GM23338 (cell line): ENCODE results near the gene TUBB3. TPM values are rescaled to one million over a fixed set of nuclear protein-coding genes. Genes with fewer than 3 reads are reported as not detected.
A peak's percentile ranks its signal among the peaks of the same experiment; 100 is the strongest.

Experiments used
- ATAC-seq: fragments of 200-7000 bp; cut with Tn5 transposase; 3 replicates; pipeline ENCODE4 v1.9.1; 2020
- DNase-seq: peaks from one replicate; pipeline ENCODE4 v3.0.0-alpha.2; 2015; ENCODE audit warnings: low spot score
- H2AFZ ChIP-seq: fragments of 200-600 bp; sonication (generic); 2 replicates; pipeline ENCODE4 v1.8.0; 2016; ENCODE audit warnings: antibody characterized with exemption, mild to moderate bottlenecking, moderate library complexity
- H3F3A ChIP-seq: fragments of 200-600 bp; sonication (generic); replicated peaks from 2 replicates; pipeline ENCODE4 v1.8.0; 2017; ENCODE audit warnings: antibody characterized with exemption, mixed run types, low read depth
- H3K27ac ChIP-seq: fragments of 200-600 bp; sonication (generic); 2 replicates; pipeline ENCODE4 v1.6.1; 2016; ENCODE audit warnings: low read depth
- H3K27me3 ChIP-seq: fragments of 200-600 bp; sonication (generic); 2 replicates; pipeline ENCODE4 v1.8.0; 2016; ENCODE audit warnings: mild to moderate bottlenecking, mixed run types, moderate library complexity; ENCODE audit not compliant: insufficient read depth
- H3K36me3 ChIP-seq: fragments of 200-600 bp; sonication (generic); 2 replicates; pipeline ENCODE4 v1.8.0; 2016; ENCODE audit warnings: mild to moderate bottlenecking; ENCODE audit not compliant: insufficient read depth
- H3K4me1 ChIP-seq: fragments of 200-600 bp; sonication (generic); 2 replicates; pipeline ENCODE4 v1.8.0; 2016; ENCODE audit warnings: mild to moderate bottlenecking, moderate library complexity; ENCODE audit not compliant: insufficient read depth
- H3K4me2 ChIP-seq: fragments of 200-600 bp; sonication (generic); 2 replicates; pipeline ENCODE4 v1.7.1; 2017; ENCODE audit warnings: mixed run types
- H3K4me3 ChIP-seq: fragments of 200-600 bp; sonication (generic); 2 replicates; pipeline ENCODE4 v1.6.1; 2016; ENCODE audit warnings: mixed run types
- H3K79me2 ChIP-seq: fragments of 200-600 bp; sonication (generic); replicated peaks from 2 replicates; pipeline ENCODE4 v1.8.0; 2017; ENCODE audit warnings: mild to moderate bottlenecking; ENCODE audit not compliant: insufficient read depth
- H3K9me2 ChIP-seq: fragments of 200-600 bp; sonication (generic); 2 replicates; pipeline ENCODE4 v1.8.0; 2017; ENCODE audit not compliant: insufficient read depth
- H4K20me1 ChIP-seq: fragments of 200-600 bp; sonication (generic); replicated peaks from 2 replicates; pipeline ENCODE4 v1.8.0; 2017; ENCODE audit warnings: mild to moderate bottlenecking; ENCODE audit not compliant: insufficient read depth
- H3K27ac Mint-ChIP-seq: 2 replicates; pipeline ENCODE4 v1.8.0; 2020; ENCODE audit warnings: inconsistent platforms, mild to moderate bottlenecking, moderate library complexity, mixed read lengths
- H3K27me3 Mint-ChIP-seq: 3 replicates; pipeline ENCODE4 v1.8.0; 2022; ENCODE audit warnings: low read depth, mild to moderate bottlenecking, moderate library complexity, mixed read lengths, inconsistent platforms; ENCODE audit not compliant: insufficient read depth, poor library complexity
- H3K36me3 Mint-ChIP-seq: 3 replicates; pipeline ENCODE4 v1.8.0; 2021; ENCODE audit warnings: low read depth, mild to moderate bottlenecking, inconsistent platforms, moderate library complexity, mixed read lengths
- H3K4me1 Mint-ChIP-seq: 3 replicates; pipeline ENCODE4 v1.8.0; 2020; ENCODE audit warnings: mild to moderate bottlenecking, inconsistent platforms, mixed read lengths
- H3K4me3 Mint-ChIP-seq: 3 replicates; pipeline ENCODE4 v1.8.0; 2021; ENCODE audit warnings: moderate library complexity, mild to moderate bottlenecking, inconsistent platforms, mixed read lengths
- H3K9me3 Mint-ChIP-seq: 3 replicates; pipeline ENCODE4 v1.8.0; 2020; ENCODE audit warnings: moderate library complexity, mild to moderate bottlenecking, inconsistent platforms, mixed read lengths
- CREB1 ChIP-seq: fragments of 250-450 bp; sonication (Bioruptor Pico); IDR thresholded peaks from 2 replicates; pipeline ENCODE4 v1.5.0; 2020; ENCODE audit warnings: low read depth, mild to moderate bottlenecking, moderate library complexity
- ETS1 ChIP-seq: IDR thresholded peaks from 2 replicates; pipeline ENCODE4 v1.6.1; 2016; ENCODE audit warnings: antibody characterized with exemption
- EZH2 ChIP-seq: fragments of 200-600 bp; sonication (generic); IDR thresholded peaks from one replicate; pipeline ENCODE4 v1.8.0; 2017; ENCODE audit warnings: antibody characterized with exemption, mild to moderate bottlenecking, low read depth; ENCODE audit not compliant: unreplicated experiment
- EZH2phosphoT487 ChIP-seq: fragments of 200-600 bp; sonication (generic); IDR thresholded peaks from one replicate; pipeline ENCODE4 v1.8.1; 2018; ENCODE audit warnings: antibody characterized with exemption; ENCODE audit not compliant: unreplicated experiment
- NANOG ChIP-seq: IDR thresholded peaks from 2 replicates; pipeline ENCODE4 v1.6.1; 2016; ENCODE audit warnings: antibody characterized with exemption, borderline replicate concordance
- POLR2AphosphoS5 ChIP-seq: IDR thresholded peaks from 2 replicates; pipeline ENCODE4 v1.6.1; 2016; ENCODE audit warnings: antibody characterized with exemption, low read depth
- REST ChIP-seq: IDR thresholded peaks from one replicate; pipeline ENCODE4 v1.6.1; 2018; ENCODE audit warnings: antibody characterized with exemption; ENCODE audit not compliant: unreplicated experiment
- STAT1 ChIP-seq: IDR thresholded peaks from one replicate; pipeline ENCODE4 v1.6.1; 2016; ENCODE audit warnings: antibody characterized with exemption; ENCODE audit not compliant: unreplicated experiment
- ZNF114 ChIP-seq: fragments of 250-450 bp; sonication (Bioruptor Pico); IDR thresholded peaks from 2 replicates; pipeline ENCODE4 v1.5.0; 2020; ENCODE audit warnings: mild to moderate bottlenecking, moderate library complexity
- ZNF331 ChIP-seq: fragments of 250-450 bp; sonication (Bioruptor Pico); IDR thresholded peaks from 2 replicates; pipeline ENCODE4 v1.5.0; 2020; ENCODE audit warnings: low read depth, mild to moderate bottlenecking, moderate library complexity
- polyA plus RNA-seq: library from polyadenylated mRNA; unstranded; fragments of >200 nt; fragmentation: Nextera tagmentation; extraction: Ambion mirVana; gene quantifications from 2 replicates; pipeline ENCODE4 v1.2.1, GENCODE V29; 2016
- total RNA-seq: library from RNA; depleted of rRNA; stranded (reverse); fragments of >200 nt; shearing (Covaris generic); gene quantifications from 2 replicates; pipeline ENCODE4 v1.2.3, GENCODE V29; 2014
- TF ChIP-seq, protein P1 (sequence below), 2 experiments: fragments of 200-600 bp in 1 of 2; sonication (generic) in 1 of 2; conservative IDR thresholded peaks; 2 replicates each; pipeline versions ENCODE4 v1.5.1 to v1.6.1; 2016 to 2017; ENCODE audit warnings: antibody characterized with exemption in 2 of 2, low read depth in 2 of 2, mild to moderate bottlenecking in 2 of 2, moderate library complexity in 1 of 2

TUBB3 gene
- total and polyA plus RNA-seq, 2 experiments from 2014 or later = 149 to 443 TPM

GRCh38 chr16:89946515-89946914 is 23.4 kb downstream of the TUBB3 start (continued):
- TF ChIP-seq EZH2 (no peak), NANOG (no peak), ZNF114 (no peak), STAT1 (no peak), POLR2AphosphoS5 (no peak)
- TF ChIP-seq, protein P1, sequence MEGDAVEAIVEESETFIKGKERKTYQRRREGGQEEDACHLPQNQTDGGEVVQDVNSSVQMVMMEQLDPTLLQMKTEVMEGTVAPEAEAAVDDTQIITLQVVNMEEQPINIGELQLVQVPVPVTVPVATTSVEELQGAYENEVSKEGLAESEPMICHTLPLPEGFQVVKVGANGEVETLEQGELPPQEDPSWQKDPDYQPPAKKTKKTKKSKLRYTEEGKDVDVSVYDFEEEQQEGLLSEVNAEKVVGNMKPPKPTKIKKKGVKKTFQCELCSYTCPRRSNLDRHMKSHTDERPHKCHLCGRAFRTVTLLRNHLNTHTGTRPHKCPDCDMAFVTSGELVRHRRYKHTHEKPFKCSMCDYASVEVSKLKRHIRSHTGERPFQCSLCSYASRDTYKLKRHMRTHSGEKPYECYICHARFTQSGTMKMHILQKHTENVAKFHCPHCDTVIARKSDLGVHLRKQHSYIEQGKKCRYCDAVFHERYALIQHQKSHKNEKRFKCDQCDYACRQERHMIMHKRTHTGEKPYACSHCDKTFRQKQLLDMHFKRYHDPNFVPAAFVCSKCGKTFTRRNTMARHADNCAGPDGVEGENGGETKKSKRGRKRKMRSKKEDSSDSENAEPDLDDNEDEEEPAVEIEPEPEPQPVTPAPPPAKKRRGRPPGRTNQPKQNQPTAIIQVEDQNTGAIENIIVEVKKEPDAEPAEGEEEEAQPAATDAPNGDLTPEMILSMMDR (conservative IDR thresholded peaks at IDR 0.05; ENCODE audit: low read depth in 2 of 2) = no peak

DNA sequence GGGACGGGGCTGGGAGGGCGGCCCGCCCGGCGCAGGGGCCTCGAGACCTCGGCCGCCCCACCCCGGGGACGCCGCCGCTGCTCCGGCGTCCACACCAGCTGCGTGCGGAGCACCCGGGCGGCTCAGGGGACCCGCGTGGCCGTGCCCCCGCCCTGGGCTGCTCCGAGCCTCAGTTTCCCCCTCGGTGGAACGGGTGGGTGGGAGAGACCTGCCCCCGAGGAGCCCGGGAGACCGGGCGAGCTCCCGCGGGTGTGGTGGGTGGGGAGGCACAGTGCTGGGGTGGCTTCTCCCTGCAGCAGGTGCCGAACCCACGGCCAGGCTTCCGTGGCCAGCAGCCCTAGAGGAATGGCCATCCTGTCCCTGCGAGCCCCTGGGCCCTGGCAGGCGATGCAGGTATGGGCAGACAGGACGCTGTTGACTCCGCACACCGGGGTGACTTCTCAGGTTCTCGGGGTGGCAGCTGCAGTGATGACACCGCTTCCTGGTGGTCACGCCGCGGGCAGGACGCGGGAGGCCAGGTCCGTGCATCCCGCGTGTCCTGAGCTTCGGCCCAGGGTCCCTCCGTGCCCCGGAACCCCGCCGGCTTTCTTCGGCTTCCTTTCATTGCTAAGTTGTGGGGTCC is 26.1 kb downstream of the TUBB3 start:
- H4K20me1 ChIP-seq = no peaks in the 10 kb centered on the region; the same call in 1 of the 2 replicates
- Mint-ChIP-seq H3K9me3 (peaks cover 4% of the 10 kb centered on the region; the same call in 1 of the 3 replicates), H3K4me3 (peak overlapping the region; percentile 76), H3K27ac (no peak overlapping the region), H3K36me3 (no peaks in the 10 kb centered on the region; the same call in 2 of the 3 replicates), H3K4me1 (no peaks in the 10 kb centered on the region; the same call in 2 of the 3 replicates), H3K27me3 (peaks cover 38% of the 10 kb centered on the region)
- H3K27ac ChIP-seq = no peak overlapping the region
- peak overlapping the region; percentile 69 for H3K4me3 ChIP-seq
- no peak overlapping the region for H2AFZ ChIP-seq
- peak overlapping the region; percentile 79 for H3K4me2 ChIP-seq
- no peaks in the 10 kb centered on the region for H3K36me3 ChIP-seq
- no peaks in the 10 kb centered on the region for H3K79me2 ChIP-seq
- peaks cover 34% of the 10 kb centered on the region for H3K27me3 ChIP-seq
- ATAC-seq (no peak), DNase-seq (peak; percentile 25)
- no peak for TF ChIP-seq ZNF114
- H3K4me1 ChIP-seq = peaks cover 3% of the 10 kb centered on the region; the same call in 1 of the 2 replicates
- no peaks in the 10 kb centered on the region for H3K9me2 ChIP-seq
- H3F3A ChIP-seq = no peaks in the 10 kb centered on the region; the same call in 1 of the 2 replicates

DNA sequence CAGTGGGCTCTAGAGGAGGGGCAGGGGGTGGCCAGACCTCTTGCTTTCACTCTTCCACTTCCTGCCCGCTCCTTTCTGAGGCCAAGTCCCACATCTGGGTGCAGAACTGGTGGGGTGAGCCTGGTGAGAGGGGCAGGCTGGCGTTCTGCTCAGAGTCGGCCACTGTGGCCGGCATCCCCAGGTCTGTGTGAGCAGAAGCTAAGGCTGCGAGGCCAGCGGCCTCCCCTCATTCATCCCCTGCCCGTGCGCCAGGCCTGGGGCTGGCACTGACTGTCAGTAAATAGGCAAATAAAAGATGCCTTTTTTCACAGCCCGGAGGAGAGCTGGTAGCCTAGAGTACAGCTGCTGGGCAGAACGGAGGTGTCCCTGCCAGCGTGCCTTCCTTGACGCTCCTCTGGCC is 26.6 kb downstream of the TUBB3 start:
- Histone ChIP-seq H3K36me3 (no peaks in the 10 kb centered on the region), H3K4me1 (peaks cover 3% of the 10 kb centered on the region; the same call in 1 of the 2 replicates), H3K4me3 (peak overlapping the region; percentile 69), H3K79me2 (no peaks in the 10 kb centered on the region), H3K27ac (no peak overlapping the region), H3K4me2 (peak overlapping the region; percentile 79), H2AFZ (no peak overlapping the region), H3K27me3 (peaks cover 34% of the 10 kb centered on the region), H3F3A (no peaks in the 10 kb centered on the region; the same call in 1 of the 2 replicates), H4K20me1 (no peaks in the 10 kb centered on the region; the same call in 1 of the 2 replicates), H3K9me2 (no peaks in the 10 kb centered on the region)
- Mint-ChIP-seq H3K4me3 (peak overlapping the region; percentile 76), H3K36me3 (no peaks in the 10 kb centered on the region; the same call in 2 of the 3 replicates), H3K9me3 (peaks cover 4% of the 10 kb centered on the region; the same call in 1 of the 3 replicates), H3K27me3 (peaks cover 42% of the 10 kb centered on the region), H3K27ac (no peak overlapping the region), H3K4me1 (peaks cover 2% of the 10 kb centered on the region; the same call in 1 of the 3 replicates)
- no peak for DNase-seq
- ATAC-seq = no peak
- TF ChIP-seq EZH2phosphoT487 (no peak), REST (no peak), ZNF331 (CRISPR knock-in tag) (no peak), ETS1 (no peak), NANOG (no peak), CREB1 (CRISPR knock-in tag) (no peak), POLR2AphosphoS5 (no peak), ZNF114 (no peak)
- TF ChIP-seq, protein P1 (conservative IDR thresholded peaks at IDR 0.05; ENCODE audit: low read depth in 2 of 2) = no peak
